Natural killer cell (primary cell): Measurements from ENCODE around the gene ZEB2. TPM values are rescaled to one million over a fixed set of nuclear protein-coding genes. Genes with fewer than 3 reads are reported as not detected.

Experiments used
- ATAC-seq, 3 donors: fragments of 150-1000 bp in 2 of 3; fragments of 200-7000 bp in 1 of 3; cut with Tn5 transposase; 1 replicate in 1 of 3; 2 replicates in 2 of 3; pipeline ENCODE4 v1.10.0; 2021; ENCODE audit warnings: mild to moderate bottlenecking in 2 of 3, moderate library complexity in 2 of 3
- DNase-seq, 2 donors: peaks; one replicate each; pipeline versions ENCODE4 v3.0.0 to v3.0.0-alpha.2; 2013 to 2021; ENCODE audit warnings: mixed read lengths in 1 of 2
- H3K27ac ChIP-seq: one replicate; pipeline ENCODE4 v1.5.1; 2013; ENCODE audit warnings: mild to moderate bottlenecking, low read length
- H3K27me3 ChIP-seq: one replicate; pipeline ENCODE4 v1.6.1; 2013; ENCODE audit warnings: low read length; ENCODE audit not compliant: control insufficient read depth, insufficient read depth
- H3K36me3 ChIP-seq: one replicate; pipeline ENCODE4 v1.6.1; 2013; ENCODE audit warnings: low read length; ENCODE audit not compliant: control insufficient read depth, insufficient read depth
- H3K4me1 ChIP-seq: one replicate; pipeline ENCODE4 v1.6.1; 2013; ENCODE audit warnings: low read length; ENCODE audit not compliant: control insufficient read depth, insufficient read depth
- H3K4me3 ChIP-seq: one replicate; pipeline ENCODE4 v1.5.1; 2013; ENCODE audit warnings: low read length
- H3K9me3 ChIP-seq: one replicate; pipeline ENCODE4 v1.6.1; 2013; ENCODE audit warnings: low read length; ENCODE audit not compliant: control insufficient read depth, insufficient read depth
- H3K27ac Mint-ChIP-seq, 2 donors: one replicate each; pipeline ENCODE4 v1.8.0; 2022; ENCODE audit warnings: mild to moderate bottlenecking in 2 of 2, mixed read lengths in 2 of 2, moderate library complexity in 1 of 2
- H3K27me3 Mint-ChIP-seq, 2 donors: one replicate each; pipeline ENCODE4 v1.8.0; 2022; ENCODE audit warnings: low read depth in 2 of 2, mixed read lengths in 2 of 2
- H3K36me3 Mint-ChIP-seq: one replicate; pipeline ENCODE4 v1.8.0; 2022; ENCODE audit warnings: mixed read lengths
- H3K4me1 Mint-ChIP-seq, 2 donors: one replicate each; pipeline ENCODE4 v1.8.0; 2022; ENCODE audit warnings: mixed read lengths in 2 of 2
- H3K4me3 Mint-ChIP-seq: one replicate; pipeline ENCODE4 v1.8.0; 2022; ENCODE audit warnings: mild to moderate bottlenecking, moderate library complexity, mixed read lengths
- H3K9me3 Mint-ChIP-seq, 2 donors: one replicate each; pipeline ENCODE4 v1.8.0; 2022; ENCODE audit warnings: mixed read lengths in 2 of 2
- WGBS: methylation state at CpG from one replicate; pipeline ENCODE4 v1.1.7; 2013; ENCODE audit warnings: missing lambda C conversion rate; ENCODE audit not compliant: insufficient coverage; 5-methylcytosine and 5-hydroxymethylcytosine counted together
- intact Hi-C: fragments of 100-400 bp; cut with micrococcal nuclease; formaldehyde crosslinking; loops from one replicate; pipeline ENCODE4 v1.14.2; 2022
- total RNA-seq, 4 donors: library from RNA; stranded (reverse); fragments of 120-200 nt in 1 of 4; gene quantifications; one replicate each; pipeline versions ENCODE4 v1.2.3 to v1.2.4, GENCODE V29; 2013 to 2022
- TF ChIP-seq, protein P1 (sequence below): fragments of 200-600 bp; IDR thresholded peaks from one replicate; pipeline ENCODE4 v1.8.0; 2022; ENCODE audit warnings: antibody characterized with exemption

ZEB2 gene
- total RNA-seq, 3 donors from 2014 or later (not counting 1 experiment from before 2014, with no cell fraction given) = 718 to 1,143 (median 944) TPM

GRCh38 chr2:144359684-144360083 is 160.2 kb downstream of the ZEB2 start:
- WGBS = 96% methylated on average over 1 of the region's 1 CpG
- Mint-ChIP-seq H3K36me3 (no peaks in the 10 kb centered on the region), H3K4me3 (no peak overlapping the region), H3K27me3 (peaks cover 0 to 7% of the 10 kb centered on the region in 2 donors), H3K9me3 (no peaks in the 10 kb centered on the region), H3K27ac (no peak overlapping the region), H3K4me1 (peaks cover 0 to 5% of the 10 kb centered on the region in 2 donors)
- Histone ChIP-seq H3K36me3 (no peaks in the 10 kb centered on the region), H3K9me3 (no peaks in the 10 kb centered on the region), H3K4me1 (no peaks in the 10 kb centered on the region), H3K27me3 (no peaks in the 10 kb centered on the region), H3K27ac (no peak overlapping the region), H3K4me3 (no peak overlapping the region)
- ATAC-seq (no peak), DNase-seq (no peak)
- TF ChIP-seq, protein P1, sequence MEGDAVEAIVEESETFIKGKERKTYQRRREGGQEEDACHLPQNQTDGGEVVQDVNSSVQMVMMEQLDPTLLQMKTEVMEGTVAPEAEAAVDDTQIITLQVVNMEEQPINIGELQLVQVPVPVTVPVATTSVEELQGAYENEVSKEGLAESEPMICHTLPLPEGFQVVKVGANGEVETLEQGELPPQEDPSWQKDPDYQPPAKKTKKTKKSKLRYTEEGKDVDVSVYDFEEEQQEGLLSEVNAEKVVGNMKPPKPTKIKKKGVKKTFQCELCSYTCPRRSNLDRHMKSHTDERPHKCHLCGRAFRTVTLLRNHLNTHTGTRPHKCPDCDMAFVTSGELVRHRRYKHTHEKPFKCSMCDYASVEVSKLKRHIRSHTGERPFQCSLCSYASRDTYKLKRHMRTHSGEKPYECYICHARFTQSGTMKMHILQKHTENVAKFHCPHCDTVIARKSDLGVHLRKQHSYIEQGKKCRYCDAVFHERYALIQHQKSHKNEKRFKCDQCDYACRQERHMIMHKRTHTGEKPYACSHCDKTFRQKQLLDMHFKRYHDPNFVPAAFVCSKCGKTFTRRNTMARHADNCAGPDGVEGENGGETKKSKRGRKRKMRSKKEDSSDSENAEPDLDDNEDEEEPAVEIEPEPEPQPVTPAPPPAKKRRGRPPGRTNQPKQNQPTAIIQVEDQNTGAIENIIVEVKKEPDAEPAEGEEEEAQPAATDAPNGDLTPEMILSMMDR = no peak
- intact Hi-C loops = no loop called here

DNA sequence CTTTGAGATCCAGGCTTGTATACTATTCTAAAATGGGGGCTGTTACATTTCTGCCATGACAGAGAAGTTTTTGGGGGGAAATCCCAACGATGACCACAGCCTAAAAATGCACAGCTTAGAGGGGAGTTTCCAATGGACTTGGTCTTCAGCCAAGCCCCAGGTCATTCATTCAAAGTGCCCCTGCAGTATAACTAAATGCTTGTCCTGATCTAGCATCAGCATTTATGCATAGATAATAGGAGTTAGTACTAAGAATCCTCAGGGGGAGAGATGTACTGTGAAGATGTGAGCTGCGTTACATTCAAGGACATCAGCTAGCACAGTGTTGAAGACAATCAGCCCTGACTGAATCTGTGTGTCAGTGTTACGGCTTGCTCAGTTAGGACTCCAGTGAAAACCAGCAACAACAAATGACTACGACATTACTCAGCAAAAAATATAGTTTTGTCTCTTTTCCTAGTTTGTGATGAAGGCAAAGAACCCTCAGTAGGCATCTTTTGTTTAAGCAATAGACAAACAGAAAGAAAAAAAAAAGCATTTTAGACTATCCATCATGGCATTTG is 160.9 kb downstream of the ZEB2 start:
- no peaks in the 10 kb centered on the region for H3K4me1 ChIP-seq
- Mint-ChIP-seq H3K36me3 (no peaks in the 10 kb centered on the region), H3K27me3 (peaks cover 0 to 7% of the 10 kb centered on the region in 2 donors), H3K4me3 (no peak overlapping the region), H3K27ac (no peak overlapping the region), H3K4me1 (peaks cover 0 to 5% of the 10 kb centered on the region in 2 donors), H3K9me3 (no peaks in the 10 kb centered on the region)
- intact Hi-C loops = no loop called here
- H3K36me3 ChIP-seq = no peaks in the 10 kb centered on the region
- ATAC-seq (peak in 2 of 3 donors; percentile 34 to 49), DNase-seq (no peak)
- 77% methylated on average over 4 of the region's 4 CpGs for WGBS
- TF ChIP-seq, protein P1 = no peak
- no peak overlapping the region for H3K27ac ChIP-seq
- no peak overlapping the region for H3K4me3 ChIP-seq
- H3K27me3 ChIP-seq = no peaks in the 10 kb centered on the region
- H3K9me3 ChIP-seq = no peaks in the 10 kb centered on the region

DNA sequence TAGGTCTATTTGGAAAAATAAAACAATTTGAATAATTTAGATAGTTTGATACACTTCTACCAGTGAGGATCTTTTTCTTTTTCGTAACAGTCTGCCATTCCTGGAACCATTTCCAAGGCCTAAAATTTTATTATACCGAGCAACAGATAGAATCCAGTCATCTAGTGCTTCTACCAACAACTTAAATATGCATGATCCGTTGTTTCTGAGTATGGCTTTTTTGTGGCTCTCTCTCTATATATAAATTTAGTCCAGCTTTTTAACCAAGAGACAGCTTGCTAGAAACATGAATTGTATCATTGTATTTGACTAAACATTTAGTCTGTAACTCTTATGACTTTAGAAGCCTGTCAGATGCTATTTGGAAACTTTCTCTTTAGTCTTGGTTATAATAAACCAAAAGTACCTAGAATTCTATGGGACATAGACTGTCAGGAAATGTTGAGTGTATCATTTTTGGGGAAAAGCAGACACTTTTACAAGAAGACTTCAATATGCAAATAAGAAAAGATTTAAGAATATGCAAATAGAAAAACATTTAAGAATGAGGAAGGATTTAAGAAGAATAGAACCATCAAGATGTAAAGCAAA is 161.4 kb downstream of the ZEB2 start:
- H3K9me3 Mint-ChIP-seq = no peaks in the 10 kb centered on the region
- Histone ChIP-seq H3K27me3 (no peaks in the 10 kb centered on the region), H3K36me3 (no peaks in the 10 kb centered on the region), H3K4me3 (no peak overlapping the region), H3K27ac (no peak overlapping the region), H3K4me1 (no peaks in the 10 kb centered on the region), H3K9me3 (no peaks in the 10 kb centered on the region)
- TF ChIP-seq, protein P1 = no peak
- no peak overlapping the region for H3K27ac Mint-ChIP-seq
- H3K27me3 Mint-ChIP-seq = peaks cover 0 to 7% of the 10 kb centered on the region in 2 donors
- no peak overlapping the region for H3K4me3 Mint-ChIP-seq
- intact Hi-C loops = no loop called here
- 94% methylated on average over 2 of the region's 3 CpGs for WGBS
- DNase-seq = no peak
- H3K36me3 Mint-ChIP-seq = no peaks in the 10 kb centered on the region
- H3K4me1 Mint-ChIP-seq = peaks cover 0 to 5% of the 10 kb centered on the region in 2 donors
- no peak for ATAC-seq
